Astrocyte (in vitro differentiated cells and primary cell): Measurements from ENCODE around the gene CCDC87.

Experiments
- CTCF ChIP-seq: IDR thresholded peaks from 2 replicates; pipeline ENCODE4 v1.5.1; 2011; ENCODE audit warnings: low read depth, mild to moderate bottlenecking, inconsistent platforms, low read length, moderate library complexity; ENCODE audit not compliant: insufficient read depth
- EZH2 ChIP-seq: IDR thresholded peaks from 2 replicates; pipeline ENCODE4 v1.6.1; 2012; ENCODE audit warnings: mild to moderate bottlenecking, low read length, inconsistent platforms; ENCODE audit not compliant: insufficient read depth

- TF ChIP-seq EZH2 (no peak), CTCF (no peak)
These were observed 24.4 kb upstream of the CCDC87 start for GRCh38 chr11:66617155-66617834.
